Keratinocyte (primary cell): ENCODE results near the gene CFAP58.

Experiments used
- CTCF ChIP-seq, 3 experiments: IDR thresholded peaks in 1 of 3; conservative IDR thresholded peaks in 1 of 3; optimal IDR thresholded peaks in 1 of 3; 2 replicates in 2 of 3; 3 replicates in 1 of 3; pipeline versions ENCODE3 to v1.5.1; 2011; ENCODE audit warnings: low read length in 3 of 3, mild to moderate bottlenecking in 3 of 3, moderate library complexity in 2 of 3, control low read depth in 1 of 3, inconsistent platforms in 1 of 3; ENCODE audit not compliant: insufficient read depth in 2 of 3; ENCODE audit errors: extremely low read depth in 1 of 3
- EZH2 ChIP-seq: IDR thresholded peaks from one replicate; pipeline ENCODE4 v1.6.1; 2012; ENCODE audit warnings: inconsistent platforms, mild to moderate bottlenecking, low read length, moderate library complexity

- TF ChIP-seq EZH2 (no peak), CTCF (optimal IDR thresholded peaks at IDR 0.05 in 1 of 3, IDR thresholded peaks at IDR 0.05 in 1 of 3, conservative IDR thresholded peaks at IDR 0.05 in 1 of 3; ENCODE audit: extremely low read depth in 1 of 3, insufficient read depth in 2 of 3, low read length in 3 of 3) (no peak)
Observed at GRCh38 chr10:104328646-104328895, 25.1 kb upstream of the CFAP58 start.
